Activated T-cell treated with anti-CD3 and anti-CD28 coated beads, Interleukin-2, amount 50 U/mL, for 48 hours (primary cell): ENCODE measurements around the gene CFI.
A peak's percentile ranks its signal among the peaks of the same experiment; 100 is the strongest.

Source experiments
- DNase-seq, 2 experiments: peaks; one replicate each; pipeline ENCODE4 v3.0.0-alpha.2; 2020

CFI gene

GRCh38 chr4:109801895-109802319 lies at the start of gene CFI:
CFI (minus strand) TSS chr4:109801999; CDS start chr4:109801971, 28 bp downstream.
- DNase-seq: no peak

DNA sequence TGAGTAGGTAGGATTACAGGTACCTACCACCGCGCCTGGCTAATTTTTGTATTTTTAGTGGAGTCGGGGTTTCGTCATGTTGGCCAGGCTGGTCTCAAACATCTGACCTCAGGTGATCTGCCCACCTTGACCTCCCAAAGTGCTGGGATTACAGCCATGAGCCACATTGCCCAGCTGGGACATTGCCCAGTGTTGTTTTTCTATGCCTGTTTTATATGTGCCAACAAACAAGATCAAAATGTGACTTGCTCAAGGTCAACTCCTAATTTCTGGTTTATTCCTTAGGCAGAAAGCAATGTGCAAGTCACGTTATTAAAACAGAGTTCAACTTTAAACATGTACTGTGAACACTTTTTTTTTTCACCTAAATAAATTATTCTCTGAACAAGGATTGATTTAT lies 48.8 kb upstream of the CFI start:
- DNase-seq: no peak

- no peak for DNase-seq
These were observed 46.7 kb upstream of the CFI start for GRCh38 chr4:109848501-109848900.

- no peak for DNase-seq
These were observed 46.2 kb upstream of the CFI start, which contains the start of gene LRIT3 for GRCh38 chr4:109847896-109848442. LRIT3 (plus strand) TSS chr4:109848107; CDS start chr4:109848202, 95 bp downstream.

DNA sequence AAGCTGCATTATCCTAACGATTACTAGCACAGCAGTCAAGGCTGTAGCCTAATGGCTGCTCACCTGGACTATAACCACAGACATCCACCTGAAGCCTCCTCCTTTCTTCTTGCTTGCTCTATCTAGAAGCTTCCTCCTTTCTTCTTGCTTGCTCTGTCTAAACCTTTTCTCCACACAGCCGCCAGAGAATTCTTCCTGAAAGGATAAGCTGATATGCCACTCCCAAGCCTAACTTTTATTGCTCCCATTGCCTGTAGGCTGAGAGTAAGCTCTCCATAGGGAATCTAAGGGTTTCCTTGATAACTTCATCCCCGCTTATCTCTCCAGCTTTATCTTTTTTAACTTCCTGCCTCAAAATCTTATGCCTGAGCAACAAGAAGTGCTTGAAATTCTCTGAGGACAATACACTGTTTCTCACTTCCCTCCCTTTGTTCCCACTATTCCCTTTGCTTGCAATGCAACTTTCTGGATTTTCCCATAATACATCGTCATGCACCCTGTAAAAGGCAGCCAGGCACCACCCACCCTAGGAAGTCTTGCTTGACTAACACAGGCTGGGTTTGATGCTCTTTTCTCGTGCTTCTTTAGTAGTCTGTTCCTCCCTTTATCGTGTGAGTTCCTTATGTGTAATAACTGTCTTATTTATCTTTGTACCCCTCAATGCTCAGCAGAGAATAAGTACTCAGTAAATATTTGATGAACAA lies 44.7 kb upstream of the CFI start:
- DNase-seq: no peak

DNA sequence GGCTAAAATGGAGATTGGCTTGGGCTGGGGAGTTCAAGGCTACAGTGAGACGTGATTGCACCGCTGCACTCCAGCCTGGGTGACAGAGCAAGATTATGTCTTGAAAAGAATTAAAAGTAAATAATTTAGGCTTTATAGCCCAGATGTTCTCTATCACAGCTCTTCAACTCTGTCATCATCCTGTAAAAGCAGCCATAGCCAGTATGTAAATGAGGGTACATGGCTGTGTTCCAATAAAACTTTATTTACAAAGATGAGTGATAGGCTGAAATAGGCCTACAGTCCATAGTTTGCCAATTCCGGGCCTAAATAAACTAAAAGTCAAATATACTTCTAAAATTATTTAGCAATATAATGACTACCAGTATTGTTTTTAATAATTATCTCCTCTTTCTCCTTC lies 35.2 kb upstream of the CFI start:
- no peak for DNase-seq

- no peak for DNase-seq
These were observed 32.0 kb upstream of the CFI start for GRCh38 chr4:109833756-109834155.

DNA sequence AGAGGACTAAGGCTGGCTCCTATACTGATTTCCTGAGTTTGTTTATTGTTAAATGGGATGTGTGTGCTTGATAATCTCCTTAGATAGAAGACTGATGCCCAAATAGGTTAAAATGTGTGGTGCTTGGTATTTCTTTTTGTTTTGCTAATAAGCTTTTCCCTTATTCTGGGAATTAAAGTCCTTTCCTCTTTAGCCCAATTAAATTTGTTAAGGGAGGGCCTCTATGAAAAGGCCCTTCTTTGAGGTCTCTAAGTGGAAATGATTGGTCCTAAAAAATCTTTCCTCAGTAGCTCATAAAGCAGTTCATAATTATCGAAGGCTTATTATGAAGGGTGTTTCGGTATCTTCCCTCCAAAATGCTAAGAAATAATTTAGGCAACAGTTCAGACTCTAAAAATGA lies 25.9 kb upstream of the CFI start, which contains the start of gene RRH:
Gene RRH (plus strand): TSS at position 301 of the 400 bp plus-strand sequence. CDS start 56 bp downstream, at position 357.
- DNase-seq: no peak

- no peak for DNase-seq
These were observed 24.9 kb upstream of the CFI start for GRCh38 chr4:109826719-109827118.

GRCh38 chr4:109821185-109821584 lies 19.4 kb upstream of the CFI start:
- DNase-seq: no peak

DNA sequence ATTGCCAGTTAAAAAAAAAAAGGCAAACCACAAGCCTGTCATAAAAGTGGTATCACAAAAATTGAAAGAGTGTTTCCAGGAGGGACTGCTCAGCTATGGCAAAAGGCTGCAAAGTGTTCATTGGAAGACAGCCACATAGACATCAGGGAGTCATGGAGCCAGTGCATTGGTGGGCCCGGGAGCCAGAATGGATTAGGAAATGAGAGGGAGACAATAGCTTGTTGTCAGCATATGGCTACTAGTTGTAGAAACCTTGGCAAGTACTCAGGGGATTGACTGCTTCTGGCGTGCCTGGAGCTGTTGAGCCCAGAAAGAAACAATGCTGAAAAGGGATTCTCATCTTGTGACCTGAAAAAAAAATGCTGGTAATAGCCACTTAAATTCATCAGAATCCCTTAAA lies 18.8 kb upstream of the CFI start:
- DNase-seq: peak in 1 of 2 experiments; percentile 18

GRCh38 chr4:109818268-109818667 lies 16.5 kb upstream of the CFI start:
- DNase-seq: no peak

GRCh38 chr4:109816894-109817293 lies 15.1 kb upstream of the CFI start:
- no peak for DNase-seq

- peak; percentile 57 to 64 for DNase-seq
These were observed 14.3 kb upstream of the CFI start for GRCh38 chr4:109816082-109816442.

DNA sequence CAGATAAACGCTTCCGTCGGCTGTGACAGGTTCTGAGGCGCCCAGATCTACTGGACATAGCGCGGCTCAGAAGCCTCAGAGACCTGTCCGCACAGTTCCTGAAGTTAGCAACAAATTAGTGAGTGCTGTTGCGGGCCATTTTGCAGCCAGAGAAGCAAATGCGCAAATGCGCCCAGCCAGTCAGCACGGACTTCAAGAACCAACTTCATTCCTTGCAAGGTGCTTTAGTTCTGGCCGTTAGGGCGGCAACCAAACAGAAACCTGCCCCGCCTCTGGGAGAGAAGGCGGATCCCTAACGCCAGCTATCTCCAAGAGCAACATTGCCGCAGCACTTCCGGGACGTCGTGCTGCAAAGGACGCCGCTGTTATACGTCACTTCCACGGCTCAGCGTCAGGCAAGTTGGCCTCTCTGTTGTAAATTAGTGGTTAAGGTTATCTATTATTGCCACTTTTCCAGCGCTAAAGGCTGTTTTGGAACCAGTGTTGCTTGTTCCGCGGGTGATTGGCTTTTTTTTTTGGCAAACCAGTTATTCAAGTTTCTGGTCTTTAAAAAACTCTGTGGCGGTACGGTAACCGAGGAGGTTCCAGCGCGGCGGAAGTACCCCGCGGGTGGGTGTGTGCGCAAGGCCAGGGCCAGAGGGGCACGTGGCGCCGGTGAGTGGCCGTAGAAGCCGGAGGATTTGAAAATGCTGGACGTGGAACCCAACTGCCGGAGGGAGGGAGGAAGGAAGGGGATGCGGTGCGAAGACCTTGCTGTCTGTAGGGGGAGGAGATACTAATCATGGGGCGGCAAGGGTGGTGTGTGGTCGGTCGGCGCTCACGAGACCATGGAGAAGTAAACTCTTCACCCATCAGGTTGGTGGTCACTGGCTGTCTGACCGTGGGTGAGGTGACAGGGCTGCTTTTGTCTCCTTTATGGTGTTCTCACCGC lies 13.6 kb upstream of the CFI start, which contains the start of gene GAR1:
Gene GAR1 (plus strand): TSS at position 612 of the 931 bp plus-strand sequence. CDS start 403 bp downstream, outside the sequence.
- DNase-seq: peak; percentile 86 to 91

GRCh38 chr4:109811707-109812106 lies 9.9 kb upstream of the CFI start:
- DNase-seq: no peak

GRCh38 chr4:109810552-109811387 lies 9.0 kb upstream of the CFI start:
- no peak for DNase-seq

DNA sequence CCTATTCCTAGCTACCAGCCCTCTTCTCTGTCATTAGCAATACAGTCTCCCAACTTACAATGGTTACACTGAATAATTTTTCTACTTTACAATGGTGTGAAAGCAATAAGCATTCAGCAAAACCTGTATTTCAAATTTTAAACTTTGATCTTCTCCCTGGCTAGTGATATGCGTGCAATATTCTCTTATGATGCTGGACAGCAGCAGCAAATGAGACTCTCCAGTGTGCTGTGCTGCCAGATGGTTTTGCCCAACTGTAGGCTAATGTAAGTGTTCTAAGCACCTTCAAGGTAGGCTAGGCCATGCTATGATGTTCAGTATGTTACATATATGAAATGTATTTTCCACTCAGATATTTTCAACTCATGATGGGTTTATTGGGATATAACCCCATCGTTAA lies 7.9 kb upstream of the CFI start:
- no peak for DNase-seq

DNA sequence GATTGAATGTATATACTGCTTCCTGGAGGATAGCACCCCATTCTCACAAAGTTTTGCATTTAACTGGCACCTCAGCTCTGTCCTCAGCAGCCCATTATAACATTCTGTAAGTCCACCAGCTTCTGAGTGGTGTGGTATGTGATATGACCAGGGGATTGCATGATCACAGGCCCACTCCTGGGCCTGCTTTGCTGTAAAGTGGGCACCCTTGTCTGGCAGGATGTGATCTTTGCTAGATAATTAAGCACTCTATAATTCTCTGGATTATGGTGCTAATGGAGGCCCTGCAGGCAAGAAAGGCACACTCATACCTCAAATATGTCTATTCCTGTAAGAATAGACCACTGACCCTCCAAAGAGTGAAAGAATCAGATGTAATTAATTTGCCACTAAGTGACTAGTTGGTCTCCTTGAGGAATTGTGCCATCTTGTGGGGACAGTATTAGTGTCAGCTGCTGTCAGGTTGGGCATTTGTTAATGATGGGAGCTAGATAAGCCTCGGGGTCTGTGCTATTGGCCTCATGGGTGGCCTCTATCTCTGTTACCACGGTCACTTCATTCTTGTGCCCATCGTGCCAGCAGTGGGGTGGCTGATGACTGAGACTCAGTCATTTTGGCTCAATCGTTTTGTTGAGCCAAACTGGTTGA lies 2.2 kb upstream of the CFI start:
- DNase-seq: peak in 1 of 2 experiments; percentile 26

DNA sequence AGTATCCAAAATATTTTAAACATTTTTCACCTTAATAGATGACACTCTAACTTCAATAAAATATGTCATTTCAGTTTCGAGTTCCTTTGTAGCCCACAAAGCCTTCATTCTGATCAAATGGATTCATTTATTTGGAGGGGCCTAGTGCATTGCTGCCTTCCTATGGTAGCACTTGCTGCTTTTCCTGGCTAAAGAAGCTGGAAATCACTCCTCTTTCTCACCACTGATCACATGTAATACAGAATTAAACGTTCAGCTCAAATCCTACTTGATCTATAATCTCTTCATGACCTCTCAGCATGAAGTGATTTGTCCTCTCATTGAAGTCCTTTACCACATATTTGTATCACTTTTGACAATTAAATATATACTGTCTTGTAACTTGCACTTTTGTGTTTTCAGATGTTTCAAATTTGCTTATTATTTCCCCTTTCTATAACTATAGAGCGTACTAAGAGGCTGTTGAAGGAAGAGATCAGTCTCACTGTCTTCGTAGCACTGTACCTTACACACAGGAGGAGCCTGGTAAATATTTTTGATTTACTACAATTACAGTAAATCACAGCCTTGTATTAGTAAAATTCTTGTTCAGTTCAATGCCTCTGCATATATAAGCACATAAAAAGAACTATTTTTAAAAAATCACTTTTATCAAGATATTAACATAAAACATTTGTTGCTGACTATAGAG lies 555 bp downstream of the CFI start:
- no peak for DNase-seq

- DNase-seq: no peak
These were observed 2.9 kb downstream of the CFI start for GRCh38 chr4:109798866-109799265.
